C4-2B (cell line): ENCODE results near the gene ZNF276.

Experiments
- H3K27ac ChIP-seq: fragments of 450-650 bp; 2 replicates; pipeline ENCODE4 v1.5.1; 2017
- CTCF ChIP-seq: fragments of 450-650 bp; conservative IDR thresholded peaks from 2 replicates; pipeline ENCODE4 v1.5.1; 2017; ENCODE audit warnings: mild to moderate bottlenecking
- ZFX ChIP-seq: fragments of 450-650 bp; IDR thresholded peaks from 2 replicates; pipeline ENCODE4 v1.6.1; 2017

The ZNF276 gene

DNA sequence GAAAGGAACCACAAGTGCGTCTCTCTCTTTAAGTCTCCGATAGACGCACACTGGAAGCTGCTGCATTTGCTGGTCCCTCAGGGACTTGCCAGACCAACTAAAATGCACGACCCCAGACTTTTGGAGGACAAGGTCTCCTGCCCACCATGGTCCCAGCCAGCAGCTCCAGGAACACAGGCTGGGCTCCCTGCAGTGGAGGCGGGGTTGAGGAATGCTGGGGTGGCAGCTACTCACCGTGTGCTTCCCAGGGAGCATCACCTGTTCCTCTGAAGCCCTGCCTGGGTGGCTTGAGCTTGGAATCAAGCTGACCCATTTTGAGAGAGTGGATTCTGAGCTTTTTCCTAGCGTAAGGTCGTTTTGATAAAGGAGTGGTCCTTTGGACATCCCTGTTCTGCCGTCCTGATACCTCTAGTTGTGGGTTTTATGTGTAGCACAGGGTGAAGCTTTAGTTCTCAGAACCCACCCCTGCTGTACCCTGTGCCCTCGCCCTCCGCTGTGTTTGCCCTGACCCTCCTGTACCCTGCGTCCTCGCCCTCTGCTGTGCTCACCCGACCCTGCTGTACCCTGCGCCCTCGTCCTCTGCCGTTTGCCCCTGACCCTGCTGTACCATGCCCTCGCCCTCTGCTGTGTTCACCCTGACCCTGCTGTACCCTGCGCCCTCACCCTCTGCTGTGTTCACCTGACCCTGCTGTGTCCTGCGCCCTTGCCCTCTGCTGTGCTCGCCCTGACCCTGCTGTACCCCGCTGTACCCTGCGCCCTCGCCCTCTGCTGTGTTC is 11.0 kb downstream of the ZNF276 start:
- TF ChIP-seq ZFX (no peak), CTCF (no peak)
- no peak overlapping the region for H3K27ac ChIP-seq

GRCh38 chr16:89732918-89733242 is 11.5 kb downstream of the ZNF276 start:
- no peak for TF ChIP-seq CTCF
- TF ChIP-seq ZFX: no peak
- no peak overlapping the region for H3K27ac ChIP-seq

DNA sequence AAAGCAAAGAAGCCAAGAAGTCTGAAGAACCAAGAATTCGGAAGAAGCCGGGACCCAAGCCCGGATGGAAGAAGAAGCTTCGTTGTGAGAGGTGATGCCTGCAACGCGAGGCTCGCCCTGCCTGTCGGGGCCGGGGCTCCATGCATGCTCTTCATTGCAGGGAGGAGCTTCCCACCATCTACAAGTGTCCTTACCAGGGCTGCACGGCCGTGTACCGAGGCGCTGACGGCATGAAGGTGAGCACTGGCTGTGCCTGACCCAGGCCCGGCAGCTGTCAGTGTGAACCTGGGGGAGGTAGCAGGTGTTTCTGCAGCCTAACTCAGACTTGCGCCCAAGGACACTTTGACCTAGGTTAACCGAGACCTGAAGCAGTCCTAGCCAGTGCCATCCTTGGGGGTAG is 12.0 kb downstream of the ZNF276 start:
- H3K27ac ChIP-seq: no peak overlapping the region
- no peak for TF ChIP-seq ZFX
- TF ChIP-seq CTCF: no peak

DNA sequence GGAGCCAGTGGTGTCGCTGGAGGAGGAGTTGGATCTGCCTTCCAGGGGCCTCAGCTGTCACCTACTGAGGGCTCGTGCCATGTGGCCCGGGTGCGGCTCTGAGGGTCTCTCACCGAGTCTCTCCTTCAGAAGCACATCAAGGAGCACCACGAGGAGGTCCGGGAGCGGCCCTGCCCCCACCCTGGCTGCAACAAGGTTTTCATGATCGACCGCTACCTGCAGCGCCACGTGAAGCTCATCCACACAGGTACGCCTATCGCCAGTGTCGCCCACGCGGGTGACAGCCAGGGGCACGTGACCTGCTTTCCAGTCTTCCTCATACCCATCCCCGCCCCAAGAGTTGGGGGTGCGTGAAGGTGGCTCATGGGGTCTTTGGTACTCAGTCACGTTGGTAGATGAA is 12.5 kb downstream of the ZNF276 start:
- no peak for TF ChIP-seq CTCF
- H3K27ac ChIP-seq: no peak overlapping the region

GRCh38 chr16:89736554-89736953 is 15.2 kb downstream of the ZNF276 start:
- no peak for TF ChIP-seq ZFX
- TF ChIP-seq CTCF: no peak
- no peak overlapping the region for H3K27ac ChIP-seq

GRCh38 chr16:89737341-89738071 is 16.2 kb downstream of the ZNF276 start:
- TF ChIP-seq ZFX (no peak), CTCF (no peak)
- no peak overlapping the region for H3K27ac ChIP-seq

DNA sequence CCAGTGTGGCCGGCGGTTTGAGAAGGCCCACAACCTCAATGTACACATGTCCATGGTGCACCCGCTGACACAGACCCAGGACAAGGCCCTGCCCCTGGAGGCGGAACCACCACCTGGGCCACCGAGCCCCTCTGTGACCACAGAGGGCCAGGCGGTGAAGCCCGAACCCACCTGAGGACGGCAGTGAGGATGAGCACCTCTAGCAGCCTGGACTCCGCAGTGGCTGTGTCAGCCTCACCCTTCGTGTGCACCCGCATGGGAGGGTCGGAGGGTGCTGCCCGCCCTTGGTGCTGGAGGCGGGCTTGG is 16.7 kb downstream of the ZNF276 start:
- no peak overlapping the region for H3K27ac ChIP-seq
- no peak for TF ChIP-seq CTCF
- TF ChIP-seq ZFX: no peak
